Naive B cell (primary cell): ENCODE data around the gene WDR82. TPM values are rescaled to one million over a fixed set of nuclear protein-coding genes. Genes with fewer than 3 reads are reported as not detected.

Source experiments
- ATAC-seq, 2 donors: fragments of 150-1000 bp; cut with Tn5 transposase; 2 replicates each; pipeline ENCODE4 v1.10.0; 2021; ENCODE audit warnings: low read depth in 2 of 2, mild to moderate bottlenecking in 2 of 2, moderate library complexity in 2 of 2
- DNase-seq: peaks from one replicate; pipeline ENCODE4 v3.0.0; 2022
- H3K27ac Mint-ChIP-seq, 6 donors: one replicate each; pipeline ENCODE4 v1.8.0; 2020 to 2022; ENCODE audit warnings: mild to moderate bottlenecking in 6 of 6, mixed read lengths in 6 of 6, moderate library complexity in 5 of 6, inconsistent platforms in 2 of 6
- H3K27me3 Mint-ChIP-seq, 3 donors: one replicate each; pipeline ENCODE4 v1.8.0; 2021 to 2022; ENCODE audit warnings: mixed read lengths in 3 of 3, mild to moderate bottlenecking in 1 of 3
- H3K36me3 Mint-ChIP-seq, 2 donors: one replicate each; pipeline ENCODE4 v1.8.0; 2020 to 2022; ENCODE audit warnings: mixed read lengths in 2 of 2, inconsistent platforms in 1 of 2, mild to moderate bottlenecking in 1 of 2
- H3K4me1 Mint-ChIP-seq, 3 donors: one replicate each; pipeline ENCODE4 v1.8.0; 2020 to 2022; ENCODE audit warnings: mixed read lengths in 3 of 3, inconsistent platforms in 1 of 3, mild to moderate bottlenecking in 1 of 3, moderate library complexity in 1 of 3
- H3K4me3 Mint-ChIP-seq, 8 donors: one replicate each; pipeline ENCODE4 v1.8.0; 2020 to 2022; ENCODE audit warnings: mild to moderate bottlenecking in 8 of 8, mixed read lengths in 8 of 8, moderate library complexity in 8 of 8, inconsistent platforms in 2 of 8
- H3K9me3 Mint-ChIP-seq, 7 donors: one replicate each; pipeline ENCODE4 v1.8.0; 2020 to 2022; ENCODE audit warnings: mixed read lengths in 7 of 7, mild to moderate bottlenecking in 5 of 7, inconsistent platforms in 2 of 7, moderate library complexity in 1 of 7
- polyA plus RNA-seq, 6 donors: library from polyadenylated mRNA; unstranded; fragments of 300-500 nt; fragmentation: Illumina TruSeq; gene quantifications; one replicate each; pipeline ENCODE4 v1.2.3, GENCODE V29; 2021; ENCODE audit warnings: low read depth in 6 of 6

The WDR82 gene, protein sequence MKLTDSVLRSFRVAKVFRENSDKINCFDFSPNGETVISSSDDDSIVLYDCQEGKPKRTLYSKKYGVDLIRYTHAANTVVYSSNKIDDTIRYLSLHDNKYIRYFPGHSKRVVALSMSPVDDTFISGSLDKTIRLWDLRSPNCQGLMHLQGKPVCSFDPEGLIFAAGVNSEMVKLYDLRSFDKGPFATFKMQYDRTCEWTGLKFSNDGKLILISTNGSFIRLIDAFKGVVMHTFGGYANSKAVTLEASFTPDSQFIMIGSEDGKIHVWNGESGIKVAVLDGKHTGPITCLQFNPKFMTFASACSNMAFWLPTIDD
- 10 to 100 TPM; 24.0 to 71.6 (median 58.9) TPM for polyA plus RNA-seq

DNA sequence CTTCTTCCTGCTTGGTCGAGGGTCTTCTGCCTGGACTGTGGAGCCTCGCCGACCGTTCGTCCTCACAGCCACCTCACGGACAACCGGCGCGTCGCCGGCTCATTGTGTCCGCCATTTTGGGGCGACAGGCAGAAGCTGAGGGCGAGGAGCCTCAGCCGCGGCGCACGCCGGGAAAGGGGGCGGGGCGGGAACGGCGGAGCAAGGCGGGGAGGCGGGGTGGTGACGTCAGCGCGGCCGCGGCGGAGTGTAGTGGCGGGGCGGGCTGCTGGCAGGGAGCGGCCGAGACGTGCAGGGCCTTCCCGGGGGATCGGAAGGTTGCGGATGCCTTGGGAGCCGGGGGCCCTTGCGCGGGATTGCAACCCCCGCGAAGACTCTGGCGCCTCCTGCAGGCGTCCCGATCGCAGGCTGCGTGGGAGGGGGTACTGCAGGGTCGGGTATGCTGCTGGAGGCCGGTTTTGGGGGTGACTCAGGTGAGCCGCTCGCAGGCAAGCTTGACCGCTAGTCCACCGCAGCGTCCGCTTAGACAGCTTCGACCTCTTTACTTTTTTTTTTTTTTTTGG lies at the start of gene WDR82:
WDR82 (minus strand) TSS at position 140 of the 560 bp plus-strand sequence. CDS start 288 bp downstream, outside the sequence.
- Mint-ChIP-seq H3K27me3 (no peaks in the 10 kb centered on the region), H3K27ac (peak within 1 kb of the TSS; percentile 95 to 99 (median 99)), H3K4me1 (peaks cover 30 to 53% (median 41%) of the 10 kb centered on the region in 3 donors), H3K4me3 (peak within 1 kb of the TSS; percentile 96 to 100 (median 98)), H3K36me3 (peaks cover 0 to 9% of the 10 kb centered on the region in 2 donors), H3K9me3 (no peaks in the 10 kb centered on the region)
- DNase-seq, result peak; percentile 96
- ATAC-seq, result peak; percentile 87

DNA sequence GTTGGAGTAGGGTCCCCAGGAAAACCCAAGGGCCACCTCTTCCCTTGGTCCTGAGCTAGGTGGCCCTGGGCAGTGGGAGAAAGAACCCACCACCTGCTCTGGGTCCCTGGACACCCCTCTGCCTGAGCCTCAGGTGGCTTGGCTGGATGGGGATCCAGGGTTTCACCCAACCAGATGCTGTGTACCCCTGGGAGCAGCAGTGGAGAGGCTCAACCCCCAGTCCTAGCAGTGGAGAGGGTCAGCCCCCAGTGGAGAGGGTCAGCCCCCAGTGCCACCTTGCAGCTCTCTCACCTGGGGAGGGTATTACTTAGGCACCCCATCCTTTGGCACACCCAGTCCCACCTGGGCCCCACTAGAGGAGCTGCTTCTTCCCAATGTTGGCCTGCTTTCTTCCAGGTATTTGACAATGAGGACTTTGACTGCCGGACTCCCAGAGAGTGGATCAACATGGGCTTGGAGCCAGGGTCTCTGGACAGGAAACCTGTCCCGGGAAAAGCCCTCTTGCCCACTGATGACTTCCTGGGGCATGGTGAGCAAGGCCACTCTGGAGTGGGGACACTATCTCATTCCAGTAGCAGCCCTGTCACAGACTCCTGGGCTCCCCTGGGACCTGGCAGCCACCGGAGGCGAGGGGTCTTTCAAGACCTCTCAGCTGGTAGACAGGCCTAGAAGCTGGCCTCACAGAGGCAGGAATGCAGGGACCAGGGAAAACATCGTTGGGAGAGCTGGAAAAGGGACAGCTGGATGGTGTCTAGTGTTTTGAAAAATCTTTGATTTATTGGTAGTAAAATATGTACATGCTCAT lies 49.2 kb upstream of the WDR82 start:
- no peak for DNase-seq
- no peaks in the 10 kb centered on the region for H3K9me3 Mint-ChIP-seq
- H3K4me3 Mint-ChIP-seq, result no peak overlapping the region
- H3K4me1 Mint-ChIP-seq, result peaks cover 0 to 5% (median 3%) of the 10 kb centered on the region in 3 donors
- ATAC-seq, result no peak
- no peaks in the 10 kb centered on the region for H3K27me3 Mint-ChIP-seq
- H3K36me3 Mint-ChIP-seq, result no peaks in the 10 kb centered on the region
- no peak overlapping the region for H3K27ac Mint-ChIP-seq

DNA sequence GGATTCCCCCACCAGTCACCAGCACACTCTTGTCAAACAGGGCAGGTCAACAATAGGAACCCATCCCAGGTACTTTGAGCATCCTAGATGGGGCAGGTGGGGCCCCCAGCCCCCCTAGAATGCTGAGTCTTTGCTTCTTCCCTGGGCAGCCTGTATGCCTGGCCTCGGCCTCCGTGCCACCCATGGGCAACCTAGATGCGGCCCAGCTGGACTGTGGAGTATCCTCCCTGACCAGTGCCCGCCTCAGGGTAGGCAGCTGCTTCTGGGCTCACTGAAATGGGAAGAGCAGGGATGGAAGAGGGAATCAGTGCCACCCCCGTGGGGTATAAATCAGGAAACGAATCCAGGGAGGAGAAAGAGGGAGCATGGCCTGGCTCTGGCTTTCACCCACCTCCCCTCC lies 48.5 kb upstream of the WDR82 start:
- Mint-ChIP-seq H3K27me3 (no peaks in the 10 kb centered on the region), H3K4me3 (no peak overlapping the region), H3K36me3 (no peaks in the 10 kb centered on the region), H3K4me1 (peaks cover 0 to 5% (median 3%) of the 10 kb centered on the region in 3 donors), H3K27ac (no peak overlapping the region), H3K9me3 (no peaks in the 10 kb centered on the region)
- ATAC-seq, result no peak
- no peak for DNase-seq

DNA sequence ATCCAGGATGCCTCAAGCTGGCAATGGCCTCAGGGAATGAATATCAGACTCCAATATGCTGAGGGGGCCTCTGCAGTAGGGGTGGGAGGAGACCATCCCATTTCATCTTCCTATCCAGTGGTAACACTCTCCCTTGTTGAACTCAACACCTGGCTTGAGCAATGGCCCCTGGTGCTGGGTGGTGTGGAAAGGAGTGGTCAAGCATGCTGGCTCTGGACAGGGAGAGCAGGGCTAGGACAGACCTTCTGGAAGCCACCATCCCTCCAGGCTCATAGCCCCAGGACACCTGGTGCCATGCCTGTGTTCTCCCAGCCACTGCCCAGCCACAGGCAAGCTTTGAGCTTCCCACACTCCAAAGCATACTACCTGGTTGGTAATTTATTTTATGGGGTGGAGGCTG lies 47.2 kb upstream of the WDR82 start:
- H3K4me1 Mint-ChIP-seq, result peaks cover 0 to 5% (median 3%) of the 10 kb centered on the region in 3 donors
- H3K27me3 Mint-ChIP-seq, result no peaks in the 10 kb centered on the region
- no peaks in the 10 kb centered on the region for H3K9me3 Mint-ChIP-seq
- ATAC-seq (no peak), DNase-seq (no peak)
- H3K4me3 Mint-ChIP-seq, result no peak overlapping the region
- H3K36me3 Mint-ChIP-seq, result no peaks in the 10 kb centered on the region
- no peak overlapping the region for H3K27ac Mint-ChIP-seq

DNA sequence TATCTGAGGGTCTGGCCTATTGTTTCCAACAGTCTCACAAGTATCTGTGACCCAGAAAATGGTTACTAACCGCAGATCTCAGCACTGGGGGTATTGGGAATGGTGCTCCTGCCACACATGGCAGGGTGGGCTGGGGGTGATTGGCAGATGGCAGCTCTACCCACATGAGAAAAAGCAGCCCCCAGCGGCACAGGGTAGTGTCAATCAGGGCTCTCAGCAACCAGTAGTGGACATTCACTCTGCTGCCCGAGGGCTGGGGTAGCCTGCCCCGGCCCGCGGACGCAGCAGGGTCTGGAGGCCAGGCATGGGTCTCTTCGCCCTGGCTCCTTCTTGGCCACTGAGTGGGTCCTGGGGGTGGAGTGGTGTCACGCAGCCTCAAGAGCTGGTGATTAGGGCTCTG lies 46.2 kb upstream of the WDR82 start:
- H3K4me3 Mint-ChIP-seq, result no peak overlapping the region
- H3K27ac Mint-ChIP-seq, result no peak overlapping the region

DNA sequence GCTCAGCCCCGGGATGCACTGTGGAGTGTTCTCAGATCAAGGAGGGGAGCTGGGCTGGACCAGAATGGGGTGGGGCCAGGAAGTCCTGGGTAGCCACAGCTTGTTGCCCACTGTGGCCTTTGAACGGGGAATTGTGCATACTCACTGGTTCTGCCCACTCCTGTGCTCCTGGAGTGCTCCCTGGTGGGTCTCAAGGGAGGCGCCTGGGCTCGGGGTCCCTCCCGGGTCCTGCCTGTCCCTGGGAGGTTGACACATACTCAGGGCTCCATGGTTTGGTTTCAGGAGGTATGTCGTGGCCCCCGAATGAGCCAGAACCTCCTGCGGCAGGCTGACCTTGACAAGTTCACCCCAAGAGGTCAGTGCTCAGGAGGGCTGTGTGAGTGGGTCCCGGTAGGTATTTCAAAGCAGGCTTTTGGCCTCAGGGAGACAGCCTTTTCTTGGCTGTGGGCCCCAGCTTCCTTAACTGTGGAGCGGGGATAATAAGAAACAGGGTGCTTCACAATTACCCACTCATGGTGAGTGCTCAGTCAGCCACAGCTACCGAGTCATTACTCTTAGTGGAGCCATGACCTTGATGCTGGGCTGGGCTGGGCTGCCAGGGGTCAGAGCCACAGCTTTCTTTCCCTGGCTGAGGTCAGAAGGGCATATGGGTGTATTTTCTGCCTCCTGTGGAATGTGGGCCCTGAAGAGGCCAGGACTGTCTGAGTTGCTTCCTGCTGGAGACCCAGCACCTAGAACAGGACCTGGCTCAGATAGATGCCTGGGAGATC lies 45.3 kb upstream of the WDR82 start:
- ATAC-seq, result no peak
- Mint-ChIP-seq H3K9me3 (no peaks in the 10 kb centered on the region), H3K36me3 (no peaks in the 10 kb centered on the region), H3K4me3 (no peak overlapping the region), H3K4me1 (peaks cover 0 to 3% (median 3%) of the 10 kb centered on the region in 3 donors), H3K27ac (peak overlapping the region in 1 of 6 donors; percentile 58), H3K27me3 (no peaks in the 10 kb centered on the region)
- DNase-seq, result no peak

More for the DNA sequence above, 46.2 kb upstream of the WDR82 start:
- no peak for ATAC-seq
- no peaks in the 10 kb centered on the region for H3K9me3 Mint-ChIP-seq
- no peaks in the 10 kb centered on the region for H3K27me3 Mint-ChIP-seq
- H3K4me1 Mint-ChIP-seq, result peaks cover 0 to 3% (median 0%) of the 10 kb centered on the region in 3 donors
- no peaks in the 10 kb centered on the region for H3K36me3 Mint-ChIP-seq
- DNase-seq, result no peak

DNA sequence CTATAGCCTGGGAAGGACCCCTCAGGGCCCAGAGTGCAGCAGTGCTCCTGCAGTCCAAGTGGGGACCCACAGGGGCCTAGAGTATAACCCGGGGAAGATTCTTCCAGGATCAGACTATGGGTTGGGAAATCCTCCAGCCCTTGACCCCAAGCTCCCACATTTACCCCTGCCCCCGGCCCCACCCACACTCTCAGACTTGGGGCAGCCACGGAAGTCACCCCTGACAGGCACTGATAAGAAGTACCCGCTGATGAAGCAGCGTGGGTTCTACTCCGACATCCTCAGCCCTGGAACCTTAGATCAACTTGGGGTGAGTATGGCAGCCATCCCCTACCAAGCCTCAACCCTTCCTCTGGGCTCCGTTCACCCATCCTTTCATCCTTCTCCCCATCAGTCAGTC lies 44.0 kb upstream of the WDR82 start:
- Mint-ChIP-seq H3K9me3 (no peaks in the 10 kb centered on the region), H3K4me3 (no peak overlapping the region), H3K36me3 (no peaks in the 10 kb centered on the region), H3K27ac (peak overlapping the region in 1 of 6 donors; percentile 3), H3K27me3 (no peaks in the 10 kb centered on the region), H3K4me1 (peaks cover 10 to 12% (median 10%) of the 10 kb centered on the region in 3 donors)
- no peak for DNase-seq
- no peak for ATAC-seq

DNA sequence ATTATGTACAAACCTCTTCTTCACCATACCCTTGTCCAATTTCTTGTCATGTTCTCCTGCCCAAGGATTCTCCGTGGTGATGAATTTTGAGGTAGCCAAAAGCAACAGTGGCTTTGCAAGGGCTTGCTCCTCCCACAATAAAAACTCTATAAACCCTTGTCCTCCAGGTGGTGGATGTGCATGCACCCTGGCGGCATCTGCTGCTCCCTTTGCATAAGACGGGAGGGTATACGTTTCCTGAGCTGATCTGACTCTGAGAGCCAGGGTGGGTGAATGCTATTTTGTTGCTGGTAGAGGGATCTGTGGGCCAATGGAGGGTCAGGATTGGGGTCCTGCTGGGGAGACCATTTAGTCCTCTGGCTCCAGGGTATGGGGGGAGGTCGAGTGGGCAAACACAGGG lies 43.0 kb upstream of the WDR82 start:
- no peaks in the 10 kb centered on the region for H3K27me3 Mint-ChIP-seq
- peak overlapping the region in 1 of 8 donors; percentile 22 for H3K4me3 Mint-ChIP-seq
- H3K36me3 Mint-ChIP-seq, result no peaks in the 10 kb centered on the region
- ATAC-seq (no peak), DNase-seq (no peak)
- H3K27ac Mint-ChIP-seq, result no peak overlapping the region
- peaks cover 12 to 15% (median 13%) of the 10 kb centered on the region in 3 donors for H3K4me1 Mint-ChIP-seq
- no peaks in the 10 kb centered on the region for H3K9me3 Mint-ChIP-seq

DNA sequence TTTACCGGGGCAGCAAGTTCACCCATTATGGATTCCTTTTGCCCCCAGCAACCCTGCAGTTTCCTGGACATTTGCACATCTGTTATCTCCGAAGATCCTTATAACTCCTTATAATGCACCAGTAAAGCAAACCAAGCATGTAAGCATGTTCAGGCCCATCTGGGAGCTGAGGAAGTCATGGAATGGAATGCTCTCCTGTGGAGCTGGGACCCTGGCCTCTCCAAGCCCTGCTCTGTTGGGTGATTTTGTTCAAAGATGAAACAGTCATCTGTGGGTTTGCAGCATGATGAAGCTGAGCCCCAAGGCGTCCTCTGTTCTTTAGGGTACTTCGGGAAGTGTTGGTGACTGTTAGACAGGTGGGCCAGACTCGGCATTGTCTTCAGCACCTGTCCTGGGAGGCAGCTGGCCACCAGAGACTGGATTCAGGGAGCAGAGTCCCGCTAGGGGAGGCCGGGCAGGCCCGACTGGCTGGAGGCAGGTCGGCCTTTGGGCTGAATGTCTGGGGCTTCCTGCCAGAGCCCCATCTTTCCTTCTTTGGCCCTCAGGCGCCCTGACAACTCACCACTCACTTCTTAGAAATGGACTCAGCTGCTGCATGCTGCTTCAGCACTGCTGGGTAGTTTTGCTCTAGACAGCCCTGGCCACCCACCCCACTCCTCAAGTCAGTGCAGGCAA lies 41.6 kb upstream of the WDR82 start:
- Mint-ChIP-seq H3K36me3 (no peaks in the 10 kb centered on the region), H3K27me3 (no peaks in the 10 kb centered on the region), H3K9me3 (no peaks in the 10 kb centered on the region), H3K27ac (no peak overlapping the region), H3K4me3 (no peak overlapping the region), H3K4me1 (peaks cover 12 to 15% (median 13%) of the 10 kb centered on the region in 3 donors)
- no peak for DNase-seq
- ATAC-seq, result no peak

DNA sequence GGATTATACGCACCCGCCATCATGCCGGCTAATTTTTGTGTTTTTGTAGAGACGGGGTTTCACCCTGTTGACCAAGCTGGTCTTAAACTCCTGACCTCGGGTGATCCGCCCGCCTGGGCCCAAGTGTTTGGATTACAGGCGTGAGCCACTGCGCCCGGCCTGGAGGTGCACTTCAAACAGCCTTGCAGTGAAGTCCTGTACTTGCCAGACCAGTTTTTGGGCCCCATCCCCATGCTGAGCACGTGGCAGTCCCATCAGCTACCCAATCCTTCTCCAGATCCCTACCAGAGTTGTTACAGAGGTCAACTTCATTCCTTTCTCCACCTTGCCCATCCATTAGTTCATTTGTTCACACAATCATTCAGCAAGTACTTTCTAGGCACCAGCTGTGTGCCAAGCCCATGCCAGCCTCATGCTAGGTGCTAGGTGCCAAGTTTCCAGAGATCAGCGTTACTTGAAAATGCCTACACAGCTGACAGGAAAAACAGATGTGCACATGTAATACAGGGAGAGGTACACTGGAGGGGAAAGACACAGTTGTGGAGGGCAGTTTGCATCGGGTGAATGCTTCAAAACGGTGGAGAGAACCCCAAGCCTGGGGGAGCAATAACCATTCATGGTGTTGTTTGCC lies 39.9 kb upstream of the WDR82 start:
- DNase-seq (no peak), ATAC-seq (no peak)
- Mint-ChIP-seq H3K27ac (peak overlapping the region in 1 of 6 donors; percentile 3), H3K4me1 (peaks cover 26 to 29% (median 29%) of the 10 kb centered on the region in 3 donors), H3K9me3 (no peaks in the 10 kb centered on the region), H3K36me3 (no peaks in the 10 kb centered on the region), H3K4me3 (peak overlapping the region in 5 of 8 donors; percentile 3 to 87 (median 24)), H3K27me3 (no peaks in the 10 kb centered on the region)

DNA sequence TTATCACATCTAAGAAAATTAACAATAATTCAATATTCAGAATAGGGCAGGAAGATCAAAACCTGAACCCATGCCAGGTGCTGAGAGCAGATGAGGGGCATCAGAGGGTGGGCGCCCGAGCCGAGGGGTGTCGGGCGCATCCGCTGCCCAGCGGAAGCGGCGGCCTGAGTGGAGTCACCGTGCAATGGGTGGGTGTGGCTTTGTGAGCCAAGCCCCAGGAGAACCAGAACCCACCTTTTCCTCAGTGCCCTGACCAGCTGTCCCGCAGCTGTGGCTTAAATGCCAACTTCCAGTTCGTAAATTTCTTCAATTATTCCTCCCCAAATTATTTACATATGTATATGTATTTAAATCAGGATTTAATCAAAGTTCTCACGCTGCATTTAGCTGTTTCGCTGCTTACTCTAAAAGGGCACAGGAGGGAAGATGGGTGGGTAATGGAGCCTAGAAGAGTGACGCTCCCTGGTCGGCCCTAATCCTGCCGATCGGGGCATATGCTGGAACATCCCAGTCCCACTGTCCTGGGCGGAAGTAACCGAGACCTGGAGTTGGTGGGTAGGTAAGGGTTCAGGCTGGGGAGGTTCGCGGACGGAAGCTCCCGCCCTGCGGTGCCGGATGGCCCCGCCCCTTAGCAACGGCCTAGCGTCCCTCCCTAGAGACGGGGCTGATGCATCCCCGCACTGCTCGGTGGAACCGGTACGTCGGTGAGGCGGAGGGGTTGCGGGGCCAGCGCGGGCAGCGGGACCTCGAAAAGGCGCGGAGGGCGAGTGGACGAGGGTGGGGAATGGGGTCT lies 39.0 kb upstream of the WDR82 start:
- Mint-ChIP-seq H3K27ac (peak overlapping the region in 4 of 6 donors; percentile 41 to 83 (median 64)), H3K27me3 (no peaks in the 10 kb centered on the region)

More for the DNA sequence above, 39.0 kb upstream of the WDR82 start:
- H3K4me1 Mint-ChIP-seq, result peaks cover 28 to 38% (median 34%) of the 10 kb centered on the region in 3 donors
- H3K36me3 Mint-ChIP-seq, result no peaks in the 10 kb centered on the region
- no peaks in the 10 kb centered on the region for H3K9me3 Mint-ChIP-seq
- peak; percentile 66 for DNase-seq
- H3K4me3 Mint-ChIP-seq, result peak overlapping the region; percentile 65 to 87 (median 77)
- peak; percentile 80 to 83 for ATAC-seq
